Stimulated activated CD8-positive, alpha-beta memory T cell treated with anti-CD3 and anti-CD28 coated beads, Interleukin-7, amount 100 ng/mL, for 48 hours (primary cell): Measurements from ENCODE around the gene ODAD4.

Experiments used
- DNase-seq, 2 donors: peaks; one replicate each; pipeline ENCODE4 v3.0.0-alpha.2; 2020; ENCODE audit warnings: low read depth in 1 of 2; ENCODE audit errors: extremely low read depth in 1 of 2

ODAD4 gene

DNA sequence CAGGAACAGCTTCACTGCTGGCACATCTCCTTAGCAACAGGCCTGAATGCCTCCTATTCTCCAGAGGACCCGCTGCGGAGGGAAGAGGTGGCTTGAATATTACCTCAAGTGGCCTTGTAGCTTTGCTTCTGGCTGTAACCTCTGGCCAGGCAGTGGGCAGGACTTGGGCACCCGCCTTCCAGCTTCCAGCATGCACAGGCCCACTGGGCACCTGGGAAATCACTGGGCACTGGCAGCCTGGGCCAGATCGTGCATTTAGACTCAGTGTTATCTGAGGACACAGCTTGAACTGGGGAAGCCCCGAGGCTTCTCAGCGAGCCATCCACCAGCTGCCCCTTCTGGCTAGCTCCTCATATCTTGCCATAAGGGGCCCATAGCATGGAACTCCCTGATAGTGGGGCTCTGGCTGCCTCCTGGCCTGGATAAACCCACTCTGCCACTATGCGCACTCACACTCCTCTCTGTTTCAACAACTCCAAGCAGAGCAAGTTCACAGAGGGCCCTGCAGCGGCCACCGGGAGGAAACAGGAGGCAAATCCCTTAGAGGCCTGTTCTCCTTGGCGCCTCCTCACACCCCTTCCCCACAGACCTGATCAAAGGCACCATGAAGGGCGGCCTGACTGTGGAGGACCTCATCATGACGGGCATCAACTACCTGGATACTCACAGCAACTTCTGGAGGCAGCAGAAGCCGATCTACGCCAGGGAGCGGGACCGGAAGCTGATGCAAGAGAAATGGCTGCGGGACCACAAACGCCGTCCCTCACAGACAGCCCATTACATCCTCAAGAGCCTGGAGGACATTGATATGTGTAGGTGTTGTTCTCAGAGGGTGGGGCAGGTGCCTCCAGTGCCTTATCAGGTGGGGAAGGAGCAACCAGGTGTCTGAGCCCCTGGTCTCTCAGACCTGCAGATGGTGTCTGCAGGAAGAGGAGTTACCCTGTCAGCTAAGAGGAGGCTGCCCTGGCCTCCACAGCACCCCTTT is 7.8 kb downstream of the ODAD4 start:
- DNase-seq, result no peak

DNA sequence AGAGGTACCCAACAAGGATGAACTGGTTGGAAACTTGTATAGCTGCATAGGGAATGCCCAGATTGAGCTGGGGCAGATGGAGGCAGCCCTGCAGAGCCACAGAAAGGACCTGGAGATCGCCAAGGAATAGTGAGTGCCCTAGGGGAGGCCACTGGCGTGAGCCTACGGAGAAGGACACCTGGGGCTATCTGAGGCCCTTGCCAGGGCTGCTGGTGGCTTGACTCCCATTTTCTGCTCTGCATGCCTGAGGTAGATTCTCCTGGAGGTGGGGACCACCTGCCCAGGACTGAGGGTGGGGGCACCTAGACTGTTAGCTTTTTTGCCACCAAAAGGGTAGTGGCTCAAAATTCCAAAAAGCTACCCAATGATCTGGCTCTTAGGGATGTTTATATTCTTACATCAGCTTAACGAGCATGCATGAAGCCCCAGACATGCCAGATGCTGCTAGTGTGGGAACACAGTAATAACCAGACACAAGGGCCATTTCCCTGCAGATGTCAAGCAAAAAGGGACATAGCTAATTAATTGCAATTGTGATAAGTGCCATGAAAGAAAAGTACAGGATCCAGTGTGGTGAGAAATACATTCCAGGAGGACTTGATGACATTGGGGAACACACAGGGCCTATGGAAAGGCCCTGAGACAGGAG is 8.8 kb downstream of the ODAD4 start:
- DNase-seq, result no peak

DNA sequence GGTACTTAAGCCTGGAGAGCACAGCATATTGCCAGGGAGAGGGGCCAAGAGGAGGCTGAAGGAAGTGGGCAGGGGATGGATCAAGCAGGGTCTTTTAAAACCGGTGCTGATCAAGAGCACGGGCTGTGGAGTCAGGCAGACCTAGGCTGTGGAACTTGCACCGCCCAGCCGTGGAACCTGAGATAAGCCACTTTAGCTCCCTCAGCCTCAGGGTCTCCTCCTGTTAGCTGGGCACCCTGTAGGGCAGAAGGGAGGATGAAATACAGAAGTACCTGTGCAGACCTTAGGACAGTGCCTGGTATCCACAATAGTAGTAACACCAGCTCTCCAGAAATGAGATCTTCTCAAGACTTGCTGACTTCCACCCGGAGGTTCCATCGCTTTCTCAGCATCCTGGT is 9.3 kb downstream of the ODAD4 start:
- DNase-seq, result no peak

DNA sequence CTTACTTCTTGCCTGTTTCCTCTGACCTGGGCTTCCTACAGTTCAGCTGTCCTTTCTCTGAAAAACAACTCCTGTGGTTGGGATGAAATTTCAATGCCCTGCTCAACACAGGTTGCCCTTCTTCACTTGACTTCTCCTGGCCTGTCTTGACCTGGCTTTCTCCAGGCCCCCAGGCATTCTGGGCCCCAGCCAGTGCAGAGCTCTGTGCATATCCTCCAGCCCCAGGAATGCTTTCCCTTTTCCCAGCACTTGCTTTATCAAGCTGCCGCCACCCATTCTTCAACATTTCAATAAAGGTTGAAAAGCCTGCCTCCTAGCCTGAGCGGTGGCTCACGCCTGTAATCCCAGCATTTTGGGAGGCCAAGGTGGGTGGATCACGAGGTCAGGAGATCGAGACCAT is 10.8 kb downstream of the ODAD4 start:
- DNase-seq, result no peak

DNA sequence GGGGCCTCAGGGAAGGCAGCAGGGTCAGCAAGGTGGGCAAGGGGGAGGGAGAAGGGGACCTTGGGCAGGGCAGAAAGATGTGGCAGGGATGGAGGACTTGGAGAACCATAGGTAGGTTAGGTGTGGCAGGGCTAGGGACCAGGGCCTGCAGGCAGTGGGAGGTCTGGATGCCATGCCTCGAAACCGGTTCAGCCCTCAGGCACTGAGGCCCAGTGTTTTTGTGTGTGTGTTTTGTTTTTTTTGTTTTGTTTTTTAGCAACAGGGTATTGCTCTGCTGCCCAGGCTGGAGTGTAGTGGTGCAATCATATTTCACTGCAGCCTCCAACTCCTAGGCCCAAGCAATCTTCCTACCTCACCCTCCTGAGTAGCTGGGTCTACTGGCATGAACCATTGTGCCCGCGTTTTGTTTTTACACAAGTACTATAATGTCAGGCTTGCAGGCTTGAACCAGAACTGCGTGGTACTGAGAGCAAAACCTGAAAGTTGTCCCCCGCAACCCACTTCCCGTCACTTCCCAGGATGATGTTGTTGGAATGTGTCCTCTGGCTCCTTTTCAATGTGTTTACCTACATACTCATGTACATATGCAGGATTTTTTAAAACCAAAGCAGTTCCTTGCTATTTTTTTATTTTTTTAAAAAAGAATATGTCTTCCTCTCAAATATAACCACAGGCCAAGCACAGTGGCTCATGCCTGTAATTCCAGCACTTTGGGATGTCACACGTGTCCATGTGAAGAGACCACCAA is 12.4 kb downstream of the ODAD4 start:
- DNase-seq, result no peak

DNA sequence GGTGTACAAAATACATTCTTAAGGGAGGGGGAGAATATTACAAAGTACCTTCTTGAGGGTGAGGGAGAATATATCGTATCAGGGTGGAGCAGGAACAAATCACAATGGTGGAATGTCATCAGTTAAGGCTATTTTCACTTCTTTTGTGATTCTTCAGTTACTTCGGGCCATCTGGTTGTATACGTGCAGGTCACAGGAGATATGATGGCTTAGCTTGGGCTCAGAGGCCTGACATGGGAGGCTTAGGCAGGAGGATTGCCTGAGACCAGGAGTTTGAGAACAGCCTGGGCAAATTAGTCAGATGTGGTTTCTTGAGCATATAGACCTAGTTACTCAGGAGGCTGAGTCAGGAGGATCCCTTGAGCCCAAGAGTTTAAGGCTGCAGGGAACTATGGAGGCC is 13.1 kb downstream of the ODAD4 start:
- no peak for DNase-seq

DNA sequence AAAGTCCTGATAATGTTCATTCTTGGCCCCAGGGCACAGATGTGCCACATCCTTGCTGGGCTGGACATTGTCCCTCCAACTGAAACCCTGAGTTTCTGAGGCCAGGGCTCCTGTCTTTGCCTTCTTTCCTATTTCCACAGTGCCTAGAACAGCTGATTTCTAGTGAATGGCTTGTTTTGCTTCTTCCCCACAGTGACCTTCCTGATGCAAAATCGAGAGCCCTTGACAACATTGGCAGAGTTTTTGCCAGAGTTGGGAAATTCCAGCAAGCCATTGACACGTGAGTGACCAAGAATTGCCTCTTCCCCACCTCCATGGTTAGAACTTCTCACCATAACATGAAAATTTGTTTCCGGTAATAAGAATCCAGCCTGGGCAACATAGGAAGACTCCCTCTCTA is 14.5 kb downstream of the ODAD4 start:
- DNase-seq, result no peak

DNA sequence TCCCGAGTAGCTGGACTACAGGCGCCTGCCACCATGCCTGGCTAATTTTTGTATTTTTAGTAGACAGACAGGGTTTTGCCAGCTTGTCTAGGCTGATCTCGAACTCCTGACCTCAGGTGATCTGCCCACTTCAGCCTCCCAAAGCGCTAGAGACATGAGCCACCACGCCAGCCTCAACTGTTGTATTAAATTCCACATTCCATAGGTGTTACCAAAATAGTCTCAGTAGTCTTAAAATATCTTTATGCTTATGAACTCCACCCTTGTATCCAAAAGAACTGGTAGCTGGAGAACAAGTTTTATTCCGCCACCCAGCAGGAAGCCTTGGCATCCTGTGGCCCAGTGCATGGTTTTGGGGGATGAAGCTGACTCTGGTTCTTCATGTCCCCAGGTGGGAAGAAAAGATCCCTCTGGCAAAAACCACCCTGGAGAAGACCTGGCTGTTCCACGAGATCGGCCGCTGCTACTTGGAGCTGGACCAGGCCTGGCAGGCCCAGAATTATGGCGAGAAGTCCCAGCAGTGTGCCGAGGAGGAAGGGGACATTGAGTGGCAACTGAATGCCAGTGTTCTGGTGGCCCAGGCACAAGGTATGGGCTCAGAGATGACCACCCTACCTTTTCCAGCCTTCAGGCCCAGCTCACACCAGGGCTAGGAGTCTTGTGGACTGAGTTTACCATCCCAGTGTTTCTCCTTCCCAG is 18.5 kb downstream of the ODAD4 start:
- DNase-seq, result no peak

DNA sequence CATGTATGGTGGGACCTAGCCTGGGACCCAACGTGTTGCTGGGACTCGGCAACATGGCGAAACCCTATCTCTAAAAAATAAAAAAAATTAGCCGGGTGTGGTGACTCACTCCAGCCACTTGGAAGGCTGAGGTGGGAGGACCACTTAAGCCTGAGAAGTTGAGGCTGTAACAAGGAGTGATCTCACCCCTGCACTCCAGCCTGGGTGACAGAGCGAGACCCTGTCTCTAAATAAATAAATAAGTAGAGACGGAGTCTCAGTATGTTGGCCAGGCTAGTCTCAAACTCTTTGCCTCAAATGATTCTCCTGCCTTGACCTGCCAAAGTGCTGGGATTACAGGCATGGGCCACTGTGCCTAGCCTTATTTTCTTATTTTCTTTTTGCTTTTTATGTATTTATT is 26.1 kb downstream of the ODAD4 start:
- no peak for DNase-seq

DNA sequence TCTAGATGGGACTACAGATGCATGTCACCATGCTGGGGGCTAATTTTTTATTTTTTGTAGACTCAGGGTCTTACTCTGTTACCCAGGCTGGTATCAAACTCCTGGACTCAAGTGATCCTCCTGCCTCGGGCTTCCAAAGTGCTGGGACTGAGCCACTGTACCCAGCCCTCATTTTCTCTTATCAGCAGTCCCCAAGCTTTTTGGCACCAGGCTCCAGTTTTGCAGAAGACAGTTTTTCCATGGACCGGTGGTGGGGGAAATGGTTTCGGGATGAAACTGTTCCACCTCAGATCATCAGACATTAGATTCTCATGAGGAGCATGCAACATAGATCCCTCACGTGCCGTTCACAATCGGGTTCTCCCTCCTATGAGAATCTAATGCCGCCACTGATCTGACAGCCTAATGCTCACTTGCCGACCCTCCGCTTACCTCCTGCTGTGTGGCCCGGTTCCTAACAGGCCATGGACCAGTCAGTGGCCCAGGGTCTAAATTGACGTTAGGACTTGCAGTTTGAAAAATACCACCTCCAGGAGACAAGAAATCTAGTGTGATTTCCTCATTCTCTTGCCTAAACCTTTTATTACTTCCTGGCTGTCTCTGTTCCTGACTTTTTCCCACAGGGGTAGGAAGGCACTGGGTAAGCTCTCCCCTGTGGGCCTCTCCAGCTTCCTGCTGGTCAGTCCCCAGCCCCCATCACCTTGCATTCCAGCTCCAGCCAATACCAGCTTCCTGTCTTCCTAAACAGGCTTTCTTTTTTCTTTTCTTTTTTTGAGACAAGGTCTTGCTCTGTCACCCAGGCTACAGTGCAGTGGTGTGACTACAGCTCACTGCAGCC is 26.8 kb downstream of the ODAD4 start:
- no peak for DNase-seq

DNA sequence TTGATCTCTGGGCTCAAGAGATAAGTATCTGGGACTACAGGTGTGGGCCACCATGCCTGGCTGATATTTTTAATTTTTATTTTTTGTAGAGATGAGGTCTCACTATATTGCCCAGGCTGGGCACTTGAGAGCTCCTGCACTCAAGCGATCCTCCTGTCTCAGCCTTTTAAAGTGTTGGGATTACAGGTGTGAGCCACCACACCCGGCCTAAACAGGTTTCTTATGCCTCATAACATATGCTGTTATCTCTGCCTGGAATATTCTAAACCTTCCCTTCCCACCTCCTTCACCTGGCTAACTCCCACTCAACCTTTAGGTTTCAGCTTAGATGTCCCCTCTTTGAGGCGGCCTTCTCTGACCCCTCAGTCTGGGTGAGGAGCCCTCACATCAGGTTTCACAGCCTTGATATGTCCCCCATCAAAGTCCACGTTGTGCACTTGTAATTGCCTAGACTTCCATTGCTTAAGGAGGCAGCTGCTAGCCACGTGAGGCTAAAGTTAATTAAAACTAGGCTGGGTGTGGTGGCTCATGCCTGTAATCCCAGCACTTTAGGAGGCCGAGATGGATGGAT is 27.5 kb downstream of the ODAD4 start:
- no peak for DNase-seq

DNA sequence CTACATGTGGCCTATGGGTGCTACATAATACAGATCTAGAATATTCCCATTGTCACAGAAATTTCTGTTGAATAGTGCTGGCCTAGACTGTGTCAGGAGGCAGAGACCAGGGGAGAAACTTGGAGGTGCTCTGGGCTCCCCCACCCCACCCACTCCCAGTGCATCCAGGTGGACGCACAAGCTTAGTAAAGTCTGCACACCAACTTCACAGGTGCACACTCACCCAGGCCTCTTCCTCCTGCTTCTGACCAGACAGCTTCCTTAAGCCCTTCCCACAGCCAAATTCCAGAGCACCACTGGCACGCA is 28.6 kb downstream of the ODAD4 start:
- DNase-seq, result no peak

DNA sequence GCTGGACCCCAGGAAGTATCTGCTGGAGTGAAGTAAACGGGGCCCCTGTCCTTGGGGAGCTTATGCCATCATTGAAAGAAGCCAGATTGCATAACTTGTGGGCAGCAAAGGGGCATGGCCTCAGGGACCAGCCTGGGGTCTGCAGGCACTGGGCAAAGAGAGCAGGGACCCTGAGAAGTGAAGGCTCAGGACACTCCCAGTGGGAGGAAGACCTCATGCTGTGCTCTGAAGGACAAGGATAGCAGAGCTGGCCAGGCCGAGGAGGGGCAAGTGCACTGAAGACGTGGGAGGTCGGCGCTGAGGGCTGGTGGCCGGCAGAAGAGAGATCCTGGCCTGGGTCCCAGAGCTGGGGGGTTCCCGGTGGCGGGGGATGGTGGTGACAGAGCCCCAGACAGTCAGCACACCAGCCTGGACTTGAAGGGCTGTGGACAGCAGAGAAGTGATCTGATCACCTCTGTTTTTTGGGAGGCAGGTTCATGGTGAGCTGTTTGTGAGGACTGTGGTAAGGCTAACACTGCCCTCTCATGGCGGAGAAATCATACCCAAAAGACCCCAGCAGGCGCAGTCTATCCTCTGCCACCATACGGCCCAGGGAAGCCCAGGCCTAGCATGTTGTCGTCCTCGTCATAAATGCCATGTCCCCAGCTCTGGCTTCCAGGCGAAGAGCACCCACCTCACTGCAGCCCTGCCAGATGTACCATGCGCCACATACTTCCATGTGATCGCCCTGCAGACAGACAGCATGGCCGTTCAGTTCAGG is 29.1 kb downstream of the ODAD4 start:
- no peak for DNase-seq

DNA sequence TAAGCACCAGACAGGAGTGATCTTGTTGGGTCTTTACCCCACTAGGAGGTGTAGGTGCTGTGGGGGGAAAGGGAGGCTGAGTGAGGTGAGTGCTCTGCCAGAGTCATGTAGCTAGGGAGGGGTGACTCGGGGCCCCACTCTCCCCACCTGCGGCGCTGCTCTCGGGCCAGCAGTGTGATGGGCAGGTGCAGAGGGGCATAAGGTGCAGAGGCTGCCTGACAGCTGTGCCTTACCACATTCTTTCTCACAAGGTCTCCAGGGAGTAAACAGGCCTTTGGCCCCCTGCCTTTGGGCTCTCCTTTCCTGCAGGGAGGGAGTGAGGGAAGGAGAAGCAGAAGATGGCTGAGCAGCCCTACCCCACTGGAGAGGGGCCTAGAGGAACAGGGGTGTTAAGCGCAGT is 31.7 kb downstream of the ODAD4 start:
- no peak for DNase-seq

DNA sequence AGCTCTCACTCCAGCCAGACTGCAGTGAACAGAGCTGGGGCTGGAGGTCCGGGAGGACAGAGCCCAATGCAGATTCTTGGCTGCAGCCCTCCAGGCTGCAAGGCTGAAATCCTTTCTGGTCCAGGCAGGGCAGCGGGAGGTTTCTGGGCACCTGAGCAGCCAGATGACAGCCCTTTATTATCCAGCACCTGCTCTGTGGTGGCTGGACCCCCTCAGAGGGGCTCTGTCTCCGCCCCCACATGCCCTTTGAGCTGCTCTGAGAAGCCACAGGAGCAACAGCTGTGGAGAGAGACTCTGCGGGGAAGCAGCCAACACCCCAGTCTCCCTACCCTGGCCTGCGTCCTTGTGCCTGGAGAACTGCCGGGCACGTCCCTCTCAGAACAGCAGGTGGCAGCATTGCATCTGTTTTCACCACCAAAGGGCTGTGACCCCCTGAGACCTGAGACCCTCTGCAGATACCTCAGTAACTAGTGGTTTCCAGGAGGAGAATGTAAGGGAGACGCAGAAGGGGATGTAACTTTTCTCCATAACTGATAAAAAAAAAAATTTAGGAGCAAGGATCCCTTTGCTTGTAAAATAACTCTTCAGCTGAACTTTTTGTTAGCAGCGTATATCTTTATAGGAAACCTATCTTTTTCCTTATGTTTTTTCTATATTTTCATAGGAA is 32.5 kb downstream of the ODAD4 start:
- DNase-seq, result peak in 1 of 2 donors; percentile 53

DNA sequence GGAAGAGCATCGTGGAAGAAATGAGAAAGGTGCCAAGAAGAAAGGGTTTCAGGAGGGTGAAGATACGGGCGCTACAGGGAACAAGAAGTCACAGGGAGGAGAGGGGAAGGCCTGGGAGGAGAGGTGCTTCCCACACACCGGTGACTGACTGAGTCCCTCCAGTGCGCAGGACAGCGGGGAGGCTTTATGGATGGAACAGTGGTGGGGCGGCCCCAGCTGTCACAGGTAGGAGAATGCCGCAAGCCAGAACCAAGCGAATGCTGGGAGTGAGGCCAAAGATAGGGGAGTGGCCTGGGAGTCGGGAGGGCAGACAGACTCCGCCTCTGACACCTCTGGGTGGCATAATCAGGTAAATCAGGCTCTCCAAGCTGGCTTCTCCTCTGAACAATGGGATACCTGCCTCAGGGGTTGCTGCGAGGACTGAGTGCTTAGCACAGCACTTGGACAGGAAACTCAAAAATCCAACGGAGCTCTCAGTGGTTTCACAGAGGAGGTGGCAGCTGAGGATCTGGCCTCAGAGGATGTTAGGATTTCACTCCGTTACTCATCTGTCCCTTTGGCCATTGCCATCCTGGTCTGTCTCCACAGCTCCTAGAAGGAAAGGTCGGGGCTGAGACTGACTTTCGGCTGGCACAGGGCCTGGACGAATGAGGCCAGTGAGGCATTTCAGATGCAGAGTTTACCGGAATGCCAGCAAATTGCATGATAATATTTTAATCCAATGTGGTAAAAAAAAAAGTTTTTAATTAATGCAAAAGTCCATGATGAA is 35.5 kb downstream of the ODAD4 start:
- DNase-seq, result peak; percentile 41 to 62

DNA sequence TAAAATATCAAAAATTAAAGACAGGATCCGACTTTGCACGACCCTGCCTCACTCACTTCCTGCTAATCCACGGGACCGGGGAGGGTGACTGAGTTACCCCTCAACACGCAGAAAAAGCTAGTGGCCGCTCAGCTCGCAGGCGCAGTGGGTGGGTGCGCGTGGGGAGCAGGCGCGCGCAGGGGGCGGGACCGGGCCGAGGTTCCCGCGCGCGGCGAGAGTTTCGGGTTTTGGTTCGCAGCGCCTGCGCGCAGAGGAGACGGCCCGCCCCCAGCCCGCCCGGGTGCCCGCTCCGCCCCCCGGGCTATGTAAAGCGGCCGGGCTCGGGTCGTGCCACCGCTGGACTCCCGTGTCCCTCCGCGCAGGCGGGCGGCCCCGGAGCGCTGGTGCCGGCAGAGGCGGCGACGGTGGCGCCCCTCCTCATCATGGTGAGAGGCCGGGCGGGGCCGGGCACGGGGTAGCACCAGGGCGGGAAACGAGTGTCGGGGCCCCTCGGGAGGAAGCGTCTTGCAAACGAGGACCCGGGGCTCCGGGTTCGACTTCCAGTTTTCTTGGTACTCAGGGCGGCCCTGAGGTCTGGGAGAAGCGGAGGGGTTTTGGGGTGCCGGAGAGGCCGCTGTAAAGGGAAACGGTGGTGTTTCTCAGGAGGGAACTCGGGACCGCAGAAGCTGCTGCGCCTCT is 36.2 kb downstream of the ODAD4 start, which contains the start of gene CNP:
TSS of gene CNP (plus strand) at position 333 of the 678 bp plus-strand sequence. CDS start at position 423, 90 bp downstream.
- peak; percentile 81 to 82 for DNase-seq
